Measurements from ENCODE around the gene RNF126.
"Not testable (repeated sequence)": the region's sequence is repeated elsewhere in the genome, so short reads cannot be mapped to it uniquely, and the experiment has no call there.

DNA sequence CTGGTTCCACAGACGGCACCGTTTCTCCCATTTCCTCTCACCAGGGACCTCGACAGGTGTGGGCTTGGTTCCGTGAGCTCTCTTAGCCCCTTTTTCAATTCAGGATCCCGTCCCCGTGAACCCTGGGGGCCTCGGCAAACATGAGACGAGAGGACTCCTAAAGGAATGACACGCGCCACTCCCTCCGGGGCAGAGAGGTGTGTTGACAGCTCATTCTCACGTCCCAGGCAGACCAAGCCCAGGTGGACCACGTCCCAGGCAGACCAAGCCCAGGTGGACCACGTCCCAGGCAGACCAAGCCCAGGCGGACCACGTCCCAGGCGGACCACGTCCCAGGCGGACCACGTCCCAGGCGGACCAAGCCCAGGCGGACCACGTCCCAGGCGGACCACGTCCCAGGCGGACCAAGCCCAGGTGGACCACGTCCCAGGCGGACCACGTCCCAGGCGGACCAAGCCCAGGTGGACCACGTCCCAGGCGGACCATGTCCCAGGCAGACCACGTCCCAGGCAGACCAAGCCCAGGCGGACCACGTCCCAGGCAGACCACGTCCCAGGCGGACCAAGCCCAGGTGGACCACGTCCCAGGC is 4.1 kb upstream of the RNF126 start:
- TF ChIP-seq POLR2A (IDR thresholded peaks at IDR 0.05; ENCODE audit: low read length); GATA1 (IDR thresholded peaks at IDR 0.05; ENCODE audit: low read depth, low read length): not testable (repeated sequence)
